ENCODE data around the gene MEA1. TPM values are rescaled to one million over a fixed set of nuclear protein-coding genes. Genes with fewer than 3 reads are reported as not detected.

The MEA1 gene
- total RNA-seq, 6 experiments from 2014 or later, result 114 to 132 (median 118) TPM

DNA sequence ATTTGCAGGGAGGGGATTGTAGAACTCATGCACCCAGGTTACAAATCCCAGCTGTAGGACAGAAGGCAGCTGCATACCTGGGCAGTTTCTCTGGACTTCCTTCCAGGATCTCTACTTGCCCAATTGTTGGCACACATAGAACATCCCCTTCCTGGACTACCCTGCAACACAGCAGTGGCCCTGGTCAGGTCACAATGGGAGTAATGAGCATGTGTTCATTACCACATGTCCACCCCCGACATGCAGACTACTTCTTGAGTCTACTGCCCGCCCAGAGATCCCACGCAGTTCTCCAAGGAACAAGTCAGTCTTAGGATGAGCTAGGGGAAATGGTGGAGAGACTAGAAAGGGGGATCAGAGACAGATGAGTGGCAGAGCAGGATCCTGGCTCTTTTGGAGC is 39.8 kb downstream of the MEA1 start:
- peaks cover 18% of the 10 kb centered on the region for H3K36me3 Mint-ChIP-seq (ENCODE audit: low read depth)
- no peaks in the 10 kb centered on the region; the same call in 1 of the 2 replicates for H3K27me3 Mint-ChIP-seq (ENCODE audit: insufficient read depth)
- H3K4me3 Mint-ChIP-seq, result no peak overlapping the region
- no peak for DNase-seq
- peaks cover 36% of the 10 kb centered on the region for H3K4me1 Mint-ChIP-seq (ENCODE audit: low read depth)
- no peak overlapping the region for H3K27ac Mint-ChIP-seq
- TF ChIP-seq, protein P1, sequence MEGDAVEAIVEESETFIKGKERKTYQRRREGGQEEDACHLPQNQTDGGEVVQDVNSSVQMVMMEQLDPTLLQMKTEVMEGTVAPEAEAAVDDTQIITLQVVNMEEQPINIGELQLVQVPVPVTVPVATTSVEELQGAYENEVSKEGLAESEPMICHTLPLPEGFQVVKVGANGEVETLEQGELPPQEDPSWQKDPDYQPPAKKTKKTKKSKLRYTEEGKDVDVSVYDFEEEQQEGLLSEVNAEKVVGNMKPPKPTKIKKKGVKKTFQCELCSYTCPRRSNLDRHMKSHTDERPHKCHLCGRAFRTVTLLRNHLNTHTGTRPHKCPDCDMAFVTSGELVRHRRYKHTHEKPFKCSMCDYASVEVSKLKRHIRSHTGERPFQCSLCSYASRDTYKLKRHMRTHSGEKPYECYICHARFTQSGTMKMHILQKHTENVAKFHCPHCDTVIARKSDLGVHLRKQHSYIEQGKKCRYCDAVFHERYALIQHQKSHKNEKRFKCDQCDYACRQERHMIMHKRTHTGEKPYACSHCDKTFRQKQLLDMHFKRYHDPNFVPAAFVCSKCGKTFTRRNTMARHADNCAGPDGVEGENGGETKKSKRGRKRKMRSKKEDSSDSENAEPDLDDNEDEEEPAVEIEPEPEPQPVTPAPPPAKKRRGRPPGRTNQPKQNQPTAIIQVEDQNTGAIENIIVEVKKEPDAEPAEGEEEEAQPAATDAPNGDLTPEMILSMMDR (IDR thresholded peaks at IDR 0.05), result no peak
- no peaks in the 10 kb centered on the region for H3K9me3 Mint-ChIP-seq

DNA sequence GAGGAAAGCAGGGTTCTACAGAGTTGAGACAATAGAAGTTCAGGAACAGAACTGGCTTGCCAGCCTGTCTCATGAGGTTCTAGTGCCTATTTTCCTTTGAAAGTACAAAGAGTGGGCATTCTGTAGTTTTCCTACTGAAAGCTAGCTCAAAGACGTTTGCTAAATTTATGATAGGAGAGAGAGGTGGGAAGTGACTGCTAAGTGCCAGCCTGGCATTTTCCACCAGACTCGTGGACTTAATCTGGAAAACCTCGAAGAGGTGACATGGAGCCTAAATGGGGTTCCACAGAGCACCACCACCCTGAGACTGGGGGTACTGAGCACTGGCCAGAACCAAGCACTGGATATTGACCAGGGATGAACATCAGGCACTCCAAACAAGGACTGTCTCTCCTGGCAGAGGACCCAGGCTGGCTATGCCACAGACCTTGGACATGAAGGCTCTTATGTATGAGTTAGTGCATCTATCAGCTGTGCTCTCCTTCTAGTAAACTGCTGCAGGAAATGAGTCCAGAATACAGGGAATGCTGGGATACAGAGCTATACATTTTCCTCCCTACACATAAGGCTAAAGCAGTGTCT is 41.9 kb downstream of the MEA1 start:
- TF ChIP-seq, protein P1 (IDR thresholded peaks at IDR 0.05), result no peak
- H3K4me1 Mint-ChIP-seq (ENCODE audit: low read depth), result peaks cover 27% of the 10 kb centered on the region
- peaks cover 8% of the 10 kb centered on the region for H3K36me3 Mint-ChIP-seq (ENCODE audit: low read depth)
- H3K9me3 Mint-ChIP-seq, result no peaks in the 10 kb centered on the region
- no peak for DNase-seq
- H3K27ac Mint-ChIP-seq, result peak overlapping the region; percentile 81
- no peak overlapping the region for H3K4me3 Mint-ChIP-seq
- H3K27me3 Mint-ChIP-seq (ENCODE audit: insufficient read depth), result no peaks in the 10 kb centered on the region; the same call in 1 of the 2 replicates

DNA sequence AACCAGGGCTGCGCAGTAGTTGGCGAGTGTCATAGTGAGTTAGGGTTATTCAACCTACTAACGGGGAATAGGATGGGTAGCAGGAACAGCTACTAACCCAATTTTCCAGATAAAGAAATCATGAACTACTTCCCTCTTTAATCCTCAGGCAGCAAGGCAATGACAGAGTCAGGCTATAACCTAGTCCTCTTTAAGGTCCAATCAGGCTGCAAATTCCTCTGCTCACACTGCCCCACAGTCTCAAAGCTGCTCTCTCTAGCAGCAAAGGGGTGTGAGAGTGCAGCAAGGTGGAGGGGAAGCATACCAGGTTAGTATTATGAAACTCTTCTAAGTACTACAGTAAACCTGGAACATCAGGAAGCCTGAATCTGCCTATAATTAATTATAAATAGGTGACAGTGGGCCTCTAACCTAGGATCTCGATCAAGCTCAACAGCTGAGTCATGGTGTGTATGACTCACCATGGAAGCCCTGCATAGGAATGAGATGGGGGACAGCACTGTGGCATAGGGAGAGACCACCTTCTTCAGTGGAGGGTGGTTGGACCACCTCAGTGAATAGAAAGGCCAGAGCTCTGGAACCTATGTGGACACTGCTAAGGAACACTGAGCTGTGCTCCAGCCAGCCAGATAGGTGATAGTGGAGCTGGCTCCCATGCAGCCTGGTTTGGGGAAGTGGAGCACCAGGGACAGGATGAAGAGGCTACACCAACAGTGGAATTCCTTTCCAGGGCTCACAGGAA is 42.7 kb downstream of the MEA1 start:
- no peak overlapping the region for H3K4me3 Mint-ChIP-seq
- H3K4me1 Mint-ChIP-seq (ENCODE audit: low read depth), result peaks cover 20% of the 10 kb centered on the region
- H3K27me3 Mint-ChIP-seq (ENCODE audit: insufficient read depth), result no peaks in the 10 kb centered on the region; the same call in 1 of the 2 replicates
- no peaks in the 10 kb centered on the region for H3K9me3 Mint-ChIP-seq
- H3K36me3 Mint-ChIP-seq (ENCODE audit: low read depth), result no peaks in the 10 kb centered on the region
- H3K27ac Mint-ChIP-seq, result peak overlapping the region; percentile 81
- TF ChIP-seq, protein P1 (IDR thresholded peaks at IDR 0.05), result no peak
- DNase-seq, result peak; percentile 16

DNA sequence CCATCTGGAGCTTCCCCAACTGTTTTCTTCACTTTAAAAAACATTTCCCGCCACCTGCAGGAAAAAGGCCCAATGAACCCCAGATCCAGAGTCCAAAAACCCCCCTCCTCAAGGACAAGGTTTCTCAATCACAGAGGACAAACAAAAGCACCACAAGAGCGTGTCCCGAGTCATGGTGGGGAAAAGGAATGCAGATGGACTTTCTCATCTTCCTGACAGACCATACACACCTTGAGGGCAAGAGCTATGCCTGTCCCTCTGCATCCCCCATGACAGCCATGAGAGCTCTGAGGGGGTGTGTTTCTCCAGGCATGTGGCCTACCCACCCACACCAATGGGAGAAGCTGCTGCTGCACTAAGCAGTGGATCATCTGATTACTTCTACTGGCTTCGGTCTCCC is 43.8 kb downstream of the MEA1 start:
- Mint-ChIP-seq H3K36me3 (ENCODE audit: low read depth) (no peaks in the 10 kb centered on the region), H3K27me3 (ENCODE audit: insufficient read depth) (no peaks in the 10 kb centered on the region; the same call in 1 of the 2 replicates), H3K4me1 (ENCODE audit: low read depth) (peaks cover 20% of the 10 kb centered on the region), H3K27ac (no peak overlapping the region), H3K9me3 (no peaks in the 10 kb centered on the region), H3K4me3 (no peak overlapping the region)
- TF ChIP-seq, protein P1 (IDR thresholded peaks at IDR 0.05), result no peak
- DNase-seq, result no peak

DNA sequence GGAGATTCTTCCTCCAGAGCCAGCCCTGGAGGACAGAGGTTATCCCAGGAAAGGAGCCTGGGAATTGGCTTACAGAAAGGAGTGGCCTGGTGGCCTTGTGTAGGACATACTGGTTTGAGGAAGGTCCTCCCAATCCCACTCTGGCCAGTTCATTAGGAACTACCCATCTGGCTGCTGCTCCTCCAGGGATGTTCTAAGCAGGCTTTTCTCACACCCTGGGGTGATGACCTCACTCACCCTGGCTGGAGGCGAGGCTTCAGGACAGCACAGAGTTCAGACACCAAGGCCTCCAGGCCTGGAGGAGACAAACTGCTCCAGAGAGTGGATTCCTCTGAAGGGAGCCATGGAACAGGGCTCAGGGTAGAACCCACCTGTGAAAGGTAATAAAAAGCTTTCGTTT is 44.3 kb downstream of the MEA1 start:
- Mint-ChIP-seq H3K4me1 (ENCODE audit: low read depth) (peaks cover 20% of the 10 kb centered on the region), H3K9me3 (no peaks in the 10 kb centered on the region), H3K27me3 (ENCODE audit: insufficient read depth) (no peaks in the 10 kb centered on the region; the same call in 1 of the 2 replicates), H3K36me3 (ENCODE audit: low read depth) (no peaks in the 10 kb centered on the region), H3K27ac (no peak overlapping the region), H3K4me3 (no peak overlapping the region)
- no peak for DNase-seq
- TF ChIP-seq, protein P1 (IDR thresholded peaks at IDR 0.05), result no peak
